IMR-90 (cell line): Measurements from ENCODE around the gene CTSV. TPM values are rescaled to one million over a fixed set of nuclear protein-coding genes. Genes with fewer than 3 reads are reported as not detected.
"Not testable (repeated sequence)": the region's sequence is repeated elsewhere in the genome, so short reads cannot be mapped to it uniquely, and the experiment has no call there.

Source experiments
- ATAC-seq: fragments of 200-7000 bp; cut with Tn5 transposase; 2 replicates; pipeline ENCODE4 v1.9.1; 2020; ENCODE audit warnings: low read depth, mild to moderate bottlenecking, moderate library complexity
- BruUV-seq: library from RNA; stranded (reverse); fragments of 400-500 nt; replicated peaks from 2 replicates; lab custom pipeline; 2021; lab: Mats Ljungman, UMichigan
- CTCF ChIA-PET: fragments of 300-600 bp; formaldehyde crosslinking; extraction: SDS; loops from one replicate; lab custom pipeline; 2021; ENCODE audit warnings: antibody characterized with exemption; lab: Yijun Ruan, JAX
- POLR2A ChIA-PET: fragments of 300-600 bp; sonication (Branson Sonifier 250); formaldehyde crosslinking; loops from one replicate; lab custom pipeline; 2022; ENCODE audit warnings: antibody characterized with exemption; ENCODE audit not compliant: unreplicated experiment; lab: Charles Lee
- DNase-seq: peaks from one replicate; pipeline ENCODE4 v3.0.0; 2013
- H2AFZ ChIP-seq: replicated peaks from 2 replicates; pipeline ENCODE3; 2013; ENCODE audit warnings: low read length, mild to moderate bottlenecking; ENCODE audit not compliant: poor library complexity
- H2AK5ac ChIP-seq: 2 replicates; pipeline ENCODE4 v1.6.1; 2013; ENCODE audit warnings: low read depth, low read length, inconsistent platforms
- H2AK9ac ChIP-seq: replicated peaks from 2 replicates; pipeline ENCODE3; 2013; ENCODE audit warnings: mild to moderate bottlenecking, low read depth, low read length, moderate library complexity; ENCODE audit not compliant: poor library complexity
- H2BK120ac ChIP-seq: 2 replicates; pipeline ENCODE4 v1.6.1; 2013; ENCODE audit warnings: low read depth, low read length, inconsistent platforms
- H2BK15ac ChIP-seq: 3 replicates; pipeline ENCODE4 v1.6.1; 2013; ENCODE audit warnings: low read depth, low read length, inconsistent platforms
- H2BK20ac ChIP-seq: 2 replicates; pipeline ENCODE4 v1.6.1; 2013; ENCODE audit warnings: low read depth, mild to moderate bottlenecking, inconsistent platforms, low read length, moderate library complexity
- H2BK5ac ChIP-seq: 2 replicates; pipeline ENCODE4 v1.6.1; 2013; ENCODE audit warnings: mild to moderate bottlenecking, low read depth, low read length, inconsistent platforms; ENCODE audit not compliant: poor library complexity, severe bottlenecking
- H3K14ac ChIP-seq: replicated peaks from 2 replicates; pipeline ENCODE4 v1.6.1; 2013; ENCODE audit warnings: low read depth, low read length, inconsistent platforms
- H3K18ac ChIP-seq: 2 replicates; pipeline ENCODE4 v1.6.1; 2013; ENCODE audit warnings: low read depth, low read length, control low read depth
- H3K23ac ChIP-seq: 2 replicates; pipeline ENCODE4 v1.6.1; 2013; ENCODE audit warnings: low read depth, low read length, inconsistent platforms
- H3K27ac ChIP-seq: 2 replicates; pipeline ENCODE4 v1.5.1; 2013; ENCODE audit warnings: mild to moderate bottlenecking, control low read depth, low read length; ENCODE audit not compliant: insufficient read depth
- H3K27me3 ChIP-seq: 2 replicates; pipeline ENCODE4 v1.6.1; 2013; ENCODE audit warnings: low read length; ENCODE audit not compliant: control insufficient read depth, insufficient read depth
- H3K36me3 ChIP-seq: 2 replicates; pipeline ENCODE4 v1.6.1; 2013; ENCODE audit warnings: low read length, mixed read lengths; ENCODE audit not compliant: control insufficient read depth, insufficient read depth
- H3K4ac ChIP-seq: 2 replicates; pipeline ENCODE4 v1.6.1; 2013; ENCODE audit warnings: low read depth, low read length, inconsistent platforms
- H3K4me1 ChIP-seq: 2 replicates; pipeline ENCODE4 v1.6.1; 2013; ENCODE audit warnings: low read length, mixed read lengths; ENCODE audit not compliant: control insufficient read depth, insufficient read depth
- H3K4me2 ChIP-seq: 2 replicates; pipeline ENCODE4 v1.6.1; 2013; ENCODE audit warnings: low read depth, mild to moderate bottlenecking, control low read depth, low read length, moderate library complexity
- H3K4me3 ChIP-seq: 2 replicates; pipeline ENCODE4 v1.5.1; 2013; ENCODE audit warnings: low read depth, mild to moderate bottlenecking, control low read depth, low read length, moderate library complexity; ENCODE audit not compliant: insufficient read depth
- H3K56ac ChIP-seq: 2 replicates; pipeline ENCODE4 v1.6.1; 2013; ENCODE audit warnings: low read length, inconsistent platforms; ENCODE audit not compliant: insufficient read depth; ENCODE audit errors: extremely low read depth
- H3K79me1 ChIP-seq, 2 experiments: 2 replicates each; pipeline ENCODE4 v1.6.1; 2013; ENCODE audit warnings: low read length in 2 of 2, inconsistent platforms in 1 of 2, low read depth in 1 of 2
- H3K9ac ChIP-seq: 2 replicates; pipeline ENCODE4 v1.6.1; 2013; ENCODE audit warnings: low read depth, low read length, control low read depth
- H3K9me1 ChIP-seq: 2 replicates; pipeline ENCODE4 v1.6.1; 2013; ENCODE audit warnings: low read length, inconsistent platforms; ENCODE audit not compliant: insufficient read depth
- H3K9me3 ChIP-seq: 2 replicates; pipeline ENCODE4 v1.6.1; 2013; ENCODE audit warnings: low read length; ENCODE audit not compliant: control insufficient read depth, insufficient read depth
- H4K20me1 ChIP-seq: 2 replicates; pipeline ENCODE4 v1.6.1; 2013; ENCODE audit warnings: low read length, inconsistent platforms; ENCODE audit not compliant: insufficient read depth
- H4K5ac ChIP-seq: 2 replicates; pipeline ENCODE4 v1.6.1; 2013; ENCODE audit warnings: mild to moderate bottlenecking, low read depth, low read length, control low read depth
- H4K8ac ChIP-seq, 2 experiments: 2 replicates each; pipeline ENCODE4 v1.6.1; 2013; ENCODE audit warnings: low read depth in 2 of 2, low read length in 2 of 2, control low read depth in 1 of 2, inconsistent platforms in 1 of 2
- H4K91ac ChIP-seq: 2 replicates; pipeline ENCODE4 v1.6.1; 2013; ENCODE audit warnings: low read depth, low read length, inconsistent platforms; ENCODE audit not compliant: insufficient read depth
- BHLHE40 ChIP-seq: fragments of 150-350 bp; IDR thresholded peaks from 2 replicates; pipeline ENCODE4 v1.6.1; 2016; ENCODE audit warnings: mild to moderate bottlenecking, low read depth, low read length
- CEBPB ChIP-seq: IDR thresholded peaks from 2 replicates; pipeline ENCODE4 v1.6.1; 2012; ENCODE audit warnings: low read depth, low read length, improper control_type of control experiment
- CHD1 ChIP-seq: IDR thresholded peaks from 2 replicates; pipeline ENCODE4 v1.6.1; 2012; ENCODE audit warnings: low read depth, low read length, improper control_type of control experiment
- ELK1 ChIP-seq: fragments of 150-350 bp; IDR thresholded peaks from 2 replicates; pipeline ENCODE4 v1.6.1; 2016; ENCODE audit warnings: low read depth, mild to moderate bottlenecking, low read length, moderate library complexity, borderline replicate concordance
- FOS ChIP-seq: fragments of 150-350 bp; IDR thresholded peaks from 2 replicates; pipeline ENCODE4 v1.6.1; 2016; ENCODE audit warnings: low read depth, low read length
- WGBS, 2 experiments: methylation state at CpG; one replicate each; pipeline versions ENCODE4 v1.1.5 to v1.1.7; 2013; ENCODE audit warnings: missing lambda C conversion rate in 2 of 2; ENCODE audit not compliant: insufficient read length in 1 of 2; ENCODE audit errors: extremely low coverage in 2 of 2; 5-methylcytosine and 5-hydroxymethylcytosine counted together
- dilution Hi-C: fragments of 300-500 bp; cut with HindIII; formaldehyde crosslinking; loops from one replicate; pipeline ENCODE4 v1.14.3; 2018; ENCODE audit warnings: low sequenced_read_pairs; ENCODE audit not compliant: unreplicated experiment
- in situ Hi-C: fragments of 300-500 bp; cut with MboI; formaldehyde crosslinking; loops from 3 replicates; pipeline ENCODE4 v1.14.3; 2019; ENCODE audit warnings: low sequenced_read_pairs, inconsistent platforms, mixed read lengths
- intact Hi-C: fragments of 100-400 bp; cut with micrococcal nuclease; formaldehyde crosslinking; loops from 2 replicates; pipeline ENCODE4 v1.10.0; 2022
- polyA plus RNA-seq, 3 experiments: library from polyadenylated mRNA; depleted of rRNA; stranded (reverse); fragments of >200 nt; gene quantifications; 2 replicates each; pipeline ENCODE4 v1.2.3, GENCODE V29; 2012; ENCODE audit warnings: low replicate concordance in 1 of 3
- total RNA-seq: library from RNA; depleted of rRNA; stranded (reverse); fragments of >200 nt; gene quantifications from 2 replicates; pipeline ENCODE4 v1.2.3, GENCODE V29; 2012

CTSV gene
- total and polyA plus RNA-seq, 2 of the 4 experiments (the other 2 are of a cell fraction), result 0.54 to 0.75 TPM

- no peak overlapping the region for H3K23ac ChIP-seq
- H4K5ac ChIP-seq, result no peak overlapping the region
- H3K27me3 ChIP-seq, result peaks cover 2% of the 10 kb centered on the region
- no peaks in the 10 kb centered on the region for H4K20me1 ChIP-seq
- no peak overlapping the region for H2BK15ac ChIP-seq
- no peaks in the 10 kb centered on the region for H3K9me3 ChIP-seq
- H3K9me1 ChIP-seq, result no peaks in the 10 kb centered on the region
- H3K9ac ChIP-seq, result no peak overlapping the region
- no peaks in the 10 kb centered on the region for H3K79me1 ChIP-seq
- H3K36me3 ChIP-seq, result no peaks in the 10 kb centered on the region
- in situ Hi-C loops, result no loop called here
- no peak for ATAC-seq
- CTCF ChIA-PET, result no interaction called here
- no peak overlapping the region for H2BK5ac ChIP-seq
- no peak overlapping the region for H3K56ac ChIP-seq
- no peak overlapping the region for H3K27ac ChIP-seq
- no peak overlapping the region for H3K4me2 ChIP-seq
- H2AK9ac ChIP-seq, result no peak overlapping the region
- 75% methylated on average over 18 of the region's 37 CpGs; no CpG with 5 or more reads in 1 of the 2 experiments for WGBS, 2 experiments
- H2AK5ac ChIP-seq, result no peak overlapping the region
- H3K14ac ChIP-seq, result no peak overlapping the region
- no peak for TF ChIP-seq FOS
- no peak for TF ChIP-seq BHLHE40
- TF ChIP-seq CEBPB, result no peak
- TF ChIP-seq ELK1, result no peak
- no peak for TF ChIP-seq CHD1
- H2BK20ac ChIP-seq, result no peak overlapping the region
- no peak for DNase-seq
- no peak overlapping the region for H2BK120ac ChIP-seq
- BruUV-seq, result no TSS peak
- intact Hi-C loops, result no loop called here
- no peak overlapping the region for H3K4ac ChIP-seq
- POLR2A ChIA-PET, result no interaction called here
- no peak overlapping the region for H4K8ac ChIP-seq
- H2AFZ ChIP-seq, result no peak overlapping the region
- H3K18ac ChIP-seq, result no peak overlapping the region
- no peak overlapping the region for H4K91ac ChIP-seq
- no peak overlapping the region for H3K4me3 ChIP-seq
- no peaks in the 10 kb centered on the region for H3K4me1 ChIP-seq
- dilution Hi-C loops, result no loop called here
Observed at GRCh38 chr9:97077452-97078295, 38.7 kb upstream of the CTSV start.

GRCh38 chr9:97076731-97077451 lies 37.9 kb upstream of the CTSV start:
- H4K91ac ChIP-seq, H3K4me3 ChIP-seq, H3K4me2 ChIP-seq, H3K18ac ChIP-seq, intact Hi-C loops, H3K4ac ChIP-seq, H3K56ac ChIP-seq, H3K4me1 ChIP-seq, H3K14ac ChIP-seq, H2AK5ac ChIP-seq, H3K9me1 ChIP-seq, CTCF ChIA-PET, dilution Hi-C loops, H3K23ac ChIP-seq, H3K9me3 ChIP-seq, ATAC-seq, H2BK120ac ChIP-seq, H2BK5ac ChIP-seq, H2AK9ac ChIP-seq, H4K20me1 ChIP-seq, H3K27me3 ChIP-seq, in situ Hi-C loops, H4K8ac ChIP-seq, H2AFZ ChIP-seq, DNase-seq, H3K79me1 ChIP-seq, POLR2A ChIA-PET, H2BK15ac ChIP-seq, H4K5ac ChIP-seq, H2BK20ac ChIP-seq, H3K27ac ChIP-seq, H3K9ac ChIP-seq, H3K36me3 ChIP-seq, BruUV-seq: not testable (repeated sequence)
- WGBS, 2 experiments, result 23% methylated on average over 30 of the region's 56 CpGs; no CpG with 5 or more reads in 1 of the 2 experiments
